ENCODE results near the gene GNG13.
"Not testable (repeated sequence)": the region's sequence is repeated elsewhere in the genome, so short reads cannot be mapped to it uniquely, and the experiment has no call there.

Gene GNG13

GRCh38 chr16:831571-832413 is 31.3 kb upstream of the GNG13 start:
- no peak for DNase-seq

GRCh38 chr16:830871-831570 is 30.5 kb upstream of the GNG13 start:
- no peak for DNase-seq

GRCh38 chr16:830107-830870 is 29.8 kb upstream of the GNG13 start:
- no peak for DNase-seq

- DNase-seq: no peak
Observed at GRCh38 chr16:828891-829290, 28.4 kb upstream of the GNG13 start.

- no peak for DNase-seq
Observed at GRCh38 chr16:827513-827912, 27.0 kb upstream of the GNG13 start.

- no peak for DNase-seq
Observed at GRCh38 chr16:825341-826061, 25.0 kb upstream of the GNG13 start.

- no peak for DNase-seq
Observed at GRCh38 chr16:824601-825000, 24.1 kb upstream of the GNG13 start.

- DNase-seq: no peak
Observed at GRCh38 chr16:824194-824593, 23.7 kb upstream of the GNG13 start.

GRCh38 chr16:822909-823297 is 22.4 kb upstream of the GNG13 start:
- DNase-seq: no peak

GRCh38 chr16:822174-822908 is 21.8 kb upstream of the GNG13 start:
- no peak for DNase-seq

- DNase-seq: no peak
Observed at GRCh38 chr16:821751-822150, 21.2 kb upstream of the GNG13 start.

- DNase-seq: no peak
Observed at GRCh38 chr16:820748-821147, 20.2 kb upstream of the GNG13 start.

- not testable (repeated sequence) for DNase-seq
Observed at GRCh38 chr16:820044-820408, 19.5 kb upstream of the GNG13 start.

- DNase-seq: no peak
Observed at GRCh38 chr16:819336-820043, 19.0 kb upstream of the GNG13 start.

- no peak for DNase-seq
Observed at GRCh38 chr16:818592-818991, 18.1 kb upstream of the GNG13 start.

GRCh38 chr16:818132-818531 is 17.6 kb upstream of the GNG13 start:
- no peak for DNase-seq

GRCh38 chr16:817001-817906 is 16.7 kb upstream of the GNG13 start:
- no peak for DNase-seq

GRCh38 chr16:815861-816260 is 15.3 kb upstream of the GNG13 start:
- no peak for DNase-seq

GRCh38 chr16:814974-815373 is 14.4 kb upstream of the GNG13 start:
- peak; percentile 1 for DNase-seq

GRCh38 chr16:813916-814412 is 13.4 kb upstream of the GNG13 start:
- no peak for DNase-seq

Data from kidney glomerular epithelial cell (primary cell).